ENCODE data around the gene KRT73.

GRCh38 chr12:52648012-52648550 lies 29.7 kb upstream of the KRT73 start:
- no peak for TF ChIP-seq CTCF (IDR thresholded peaks at IDR 0.05)
- TF ChIP-seq POLR2AphosphoS5 (IDR thresholded peaks at IDR 0.05), result no peak
